K562 (cell line): ENCODE measurements around the gene RHD. TPM values are rescaled to one million over a fixed set of nuclear protein-coding genes. Genes with fewer than 3 reads are reported as not detected.
"Not testable (repeated sequence)": the region's sequence is repeated elsewhere in the genome, so short reads cannot be mapped to it uniquely, and the experiment has no call there.

Source experiments
- ATAC-seq: fragments of 200-7000 bp; cut with Tn5 transposase; 3 replicates; pipeline ENCODE4 v1.9.1; 2020; ENCODE audit warnings: moderate library complexity
- BruUV-seq: library from RNA; stranded (reverse); fragments of 400-500 nt; replicated peaks from 2 replicates; lab custom pipeline; 2021; lab: Mats Ljungman, UMichigan
- CTCF ChIA-PET: fragments of 300-600 bp; formaldehyde crosslinking; extraction: SDS; loops from one replicate; lab custom pipeline; 2021; ENCODE audit warnings: low intra/inter-chr PET ratio; lab: Yijun Ruan, JAX
- POLR2A ChIA-PET: fragments of 300-600, 350-650 bp; sonication (Branson Sonifier 250); formaldehyde crosslinking; extraction: SDS; loops from one replicate; lab custom pipeline; 2021; ENCODE audit warnings: antibody characterized with exemption, inconsistent platforms; lab: Yijun Ruan, JAX
- DNase-seq, 4 experiments: peaks; one replicate each; pipeline versions ENCODE4 v3.0.0 to v3.0.0-alpha.2; 2011 to 2018; ENCODE audit warnings: low spot score in 3 of 4, mixed read lengths in 3 of 4; ENCODE audit errors: extremely low read depth in 1 of 4
- FAIRE-seq: peaks from 2 replicates; lab custom pipeline; 2011; peaks lifted over from hg19 to GRCh38; lab: Jason Lieb, UNC
- H2AFZ ChIP-seq: 2 replicates; pipeline ENCODE4 v1.6.0; 2011; ENCODE audit warnings: low read depth, low read length, control low read depth, inconsistent platforms
- H3K27ac ChIP-seq: fragments of 200-600 bp; 3 replicates; pipeline ENCODE4 v1.8.0; 2011; ENCODE audit warnings: low read depth, mild to moderate bottlenecking, control low read depth, inconsistent platforms, low read length, moderate library complexity, mixed read lengths; ENCODE audit errors: extremely low read depth
- H3K27me3 ChIP-seq, 2 experiments: fragments of 300-600 bp in 1 of 2; 2 replicates in 1 of 2; 3 replicates in 1 of 2; pipeline versions ENCODE4 v1.6.0 to v1.8.0; 2011; ENCODE audit warnings: inconsistent platforms in 2 of 2, low read length in 2 of 2, mild to moderate bottlenecking in 1 of 2, mixed read lengths in 1 of 2, moderate library complexity in 1 of 2; ENCODE audit not compliant: control insufficient read depth in 2 of 2, insufficient read depth in 2 of 2
- H3K36me3 ChIP-seq: fragments of 300-600 bp; 3 replicates; pipeline ENCODE4 v1.8.0; 2011; ENCODE audit warnings: mild to moderate bottlenecking, low read length, inconsistent platforms; ENCODE audit not compliant: control insufficient read depth, insufficient read depth
- H3K4me1 ChIP-seq, 2 experiments: fragments of 200-600 bp in 1 of 2; replicated peaks in 1 of 2; 2 replicates in 1 of 2; 3 replicates in 1 of 2; pipeline versions ENCODE4 v1.5.1 to v1.8.0; 2011; ENCODE audit warnings: inconsistent platforms in 2 of 2, low read length in 2 of 2, mild to moderate bottlenecking in 1 of 2, mixed read lengths in 1 of 2, moderate library complexity in 1 of 2; ENCODE audit not compliant: control insufficient read depth in 2 of 2, insufficient read depth in 2 of 2
- H3K4me2 ChIP-seq: 2 replicates; pipeline ENCODE4 v1.6.1; 2011; ENCODE audit warnings: low read length, control low read depth, inconsistent platforms, mixed read lengths; ENCODE audit not compliant: insufficient read depth
- H3K4me3 ChIP-seq: fragments of 200-600 bp; sonication (generic), shearing (Covaris generic); 2 replicates; pipeline ENCODE4 v1.5.1; 2016; ENCODE audit warnings: control low read depth, inconsistent platforms
- H3K79me2 ChIP-seq: fragments of 200-600 bp; 3 replicates; pipeline ENCODE4 v1.8.0; 2011; ENCODE audit warnings: low read length, inconsistent platforms; ENCODE audit not compliant: control insufficient read depth, insufficient read depth
- H3K9ac ChIP-seq, 2 experiments: 2 replicates each; pipeline versions ENCODE4 v1.6.0 to v1.6.1; 2011; ENCODE audit warnings: low read depth in 2 of 2, low read length in 2 of 2, control low read depth in 1 of 2, inconsistent platforms in 1 of 2, mild to moderate bottlenecking in 1 of 2, mixed read lengths in 1 of 2; ENCODE audit not compliant: insufficient read depth in 1 of 2
- H3K9me1 ChIP-seq: one replicate; pipeline ENCODE4 v1.6.0; 2011; ENCODE audit warnings: inconsistent platforms, mild to moderate bottlenecking, low read length, moderate library complexity; ENCODE audit not compliant: control insufficient read depth, insufficient read depth
- H3K9me3 ChIP-seq: replicated peaks from 2 replicates; pipeline ENCODE4 v1.5.1; 2011; ENCODE audit warnings: low read depth, low read length, inconsistent platforms; ENCODE audit not compliant: control insufficient read depth, insufficient read depth
- H4K20me1 ChIP-seq: replicated peaks from 2 replicates; pipeline ENCODE4 v1.6.1; 2011; ENCODE audit warnings: low read length, inconsistent platforms, mixed read lengths; ENCODE audit not compliant: control insufficient read depth, insufficient read depth
- CEBPG ChIP-seq, 3 experiments: fragments of 200-800 bp in 1 of 3; sonication (Bioruptor generic) in 1 of 3; sonication (generic) in 1 of 3; formaldehyde crosslinking in 1 of 3; IDR thresholded peaks in 2 of 3; conservative IDR thresholded peaks in 1 of 3; 2 replicates each; pipeline versions ENCODE4 v1.6.1 to v1.8.0; 2016 to 2022; ENCODE audit warnings: missing compliant biosample characterization in 2 of 3, missing genetic modification characterization in 2 of 3, mild to moderate bottlenecking in 1 of 3, missing genetic modification reagents in 1 of 3
- KDM1A ChIP-seq, 2 experiments: fragments of 450-650 bp; IDR thresholded peaks; 2 replicates each; pipeline ENCODE4 v1.6.1; 2016; ENCODE audit warnings: mild to moderate bottlenecking in 2 of 2
- RAD21 ChIP-seq, 2 experiments: fragments of 250-450 bp in 1 of 2; fragments of 450-650 bp in 1 of 2; sonication (Bioruptor Pico) in 1 of 2; formaldehyde crosslinking in 1 of 2; IDR thresholded peaks in 1 of 2; conservative IDR thresholded peaks in 1 of 2; 2 replicates each; pipeline versions ENCODE4 v1.4.0 to v1.8.0; 2020 to 2022; ENCODE audit warnings: mild to moderate bottlenecking in 2 of 2, moderate library complexity in 1 of 2
- RCOR1 ChIP-seq, 2 experiments: IDR thresholded peaks; 2 replicates each; pipeline ENCODE4 v1.6.1; 2012; ENCODE audit warnings: low read depth in 2 of 2, low read length in 2 of 2, borderline replicate concordance in 1 of 2, improper control_type of control experiment in 1 of 2
- WGBS: fragments of 100-300 bp; shearing (Covaris generic); methylation state at CpG from one replicate; pipeline ENCODE4 v1.1.6; 2016; ENCODE audit warnings: low coverage, mixed read lengths; ENCODE audit not compliant: insufficient coverage; ENCODE audit errors: missing lambda C conversion rate; 5-methylcytosine and 5-hydroxymethylcytosine counted together
- in situ Hi-C: fragments of 300-500 bp; cut with MboI; formaldehyde crosslinking; loops from 4 replicates; pipeline ENCODE4 v1.15.0; 2018; ENCODE audit warnings: inconsistent platforms, mixed read lengths
- intact Hi-C: fragments of 100-400 bp; cut with micrococcal nuclease; formaldehyde crosslinking; loops from 2 replicates; pipeline ENCODE4 v1.14.2; 2022
- polyA plus RNA-seq, 8 experiments: library from polyadenylated mRNA; depleted of rRNA in 4 of 8; stranded (reverse) in 5 of 8; unstranded in 3 of 8; fragments of >200 nt; fragmentation: Nextera tagmentation in 2 of 8; fragmentation: Illumina TruSeq in 1 of 8; extraction: Ambion mirVana in 2 of 8; extraction: Trizol in 1 of 8; gene quantifications; 2 replicates each; pipeline versions ENCODE4 v1.2.1 to v1.2.3, GENCODE V29; 2011 to 2014; ENCODE audit warnings: inconsistent platforms in 1 of 8, missing spikeins in 1 of 8
- total RNA-seq, 7 experiments: library from RNA; depleted of rRNA in 6 of 7; stranded (reverse); fragments of >200 nt in 6 of 7; fragmentation: Illumina TruSeq in 2 of 7; extraction: Trizol in 2 of 7; gene quantifications; 2 replicates each; pipeline versions ENCODE4 v1.2.1 to v1.2.3, GENCODE V29; 2011 to 2021; ENCODE audit warnings: low replicate concordance in 1 of 7
- TF ChIP-seq, protein P1 (sequence below), 2 experiments: fragments of 450-650 bp; formaldehyde crosslinking in 1 of 2; IDR thresholded peaks; 2 replicates each; pipeline versions ENCODE4 v1.4.0 to v1.6.1; 2014 to 2020; ENCODE audit warnings: mild to moderate bottlenecking in 2 of 2, borderline replicate concordance in 1 of 2, low read depth in 1 of 2
- TF ChIP-seq, protein P2 (sequence below), 3 experiments: IDR thresholded peaks in 2 of 3; conservative IDR thresholded peaks in 1 of 3; 2 replicates each; pipeline ENCODE4 v1.5.1; 2011 to 2012; ENCODE audit warnings: low read length in 3 of 3, mild to moderate bottlenecking in 3 of 3, control low read depth in 2 of 3, improper control_type of control experiment in 1 of 3, inconsistent platforms in 1 of 3, low read depth in 1 of 3, mixed read lengths in 1 of 3, moderate library complexity in 1 of 3; ENCODE audit not compliant: insufficient read depth in 2 of 3
- TF ChIP-seq, protein P3 (sequence below): fragments of 450-650 bp; IDR thresholded peaks from 2 replicates; pipeline ENCODE4 v1.6.1; 2016

RHD gene
- total and polyA plus RNA-seq, 9 of the 15 experiments (the other 6 are each of a cell fraction or from before 2014, with no cell fraction given), result 8.8 to 32.4 (median 15.0) TPM

DNA sequence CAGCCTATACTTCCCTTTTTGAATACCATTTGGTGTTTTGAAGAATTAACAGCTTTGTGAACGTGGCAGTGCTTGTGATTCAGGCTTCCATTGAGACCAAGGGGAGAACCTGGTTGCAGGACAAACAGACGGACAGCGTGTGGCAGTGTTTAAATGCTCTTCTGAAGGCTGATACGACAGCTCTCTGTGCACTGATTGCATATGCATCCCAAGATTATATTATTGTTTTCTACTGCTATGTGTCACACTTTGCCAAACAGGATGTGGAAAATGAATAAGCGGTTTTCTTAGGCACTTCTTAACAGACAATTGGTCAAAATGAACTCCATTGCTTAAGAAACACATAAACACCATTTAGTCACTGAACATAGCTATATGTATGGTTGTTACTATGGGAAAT, 57.6 kb downstream of the RHD start:
- not testable (repeated sequence) for H3K27ac ChIP-seq
- ATAC-seq, result peak; percentile 89

More for the DNA sequence above, 57.6 kb downstream of the RHD start:
- H4K20me1 ChIP-seq; H3K36me3 ChIP-seq; CTCF ChIA-PET; H3K27me3 ChIP-seq; H3K4me1 ChIP-seq; H3K4me3 ChIP-seq; intact Hi-C loops; H3K9me3 ChIP-seq; POLR2A ChIA-PET; H3K9me1 ChIP-seq; BruUV-seq; H3K4me2 ChIP-seq; H3K9ac ChIP-seq; H3K79me2 ChIP-seq; in situ Hi-C loops; H2AFZ ChIP-seq; TF ChIP-seq CEBPG (CRISPR knock-in tag; IDR thresholded peaks at IDR 0.05): not testable (repeated sequence)
- DNase-seq (peak in 1 of 4 experiments; percentile 17), FAIRE-seq (peak; percentile 80)
- 22% methylated on average over 5 of the region's 5 CpGs for WGBS
- peak; percentile 26 to 52; a peak in 2 of 4 replicates for TF ChIP-seq RAD21 (CRISPR knock-in tag; conservative IDR thresholded peaks at IDR 0.05 in 1 of 2, IDR thresholded peaks at IDR 0.05 in 1 of 2)
- TF ChIP-seq, protein P1, sequence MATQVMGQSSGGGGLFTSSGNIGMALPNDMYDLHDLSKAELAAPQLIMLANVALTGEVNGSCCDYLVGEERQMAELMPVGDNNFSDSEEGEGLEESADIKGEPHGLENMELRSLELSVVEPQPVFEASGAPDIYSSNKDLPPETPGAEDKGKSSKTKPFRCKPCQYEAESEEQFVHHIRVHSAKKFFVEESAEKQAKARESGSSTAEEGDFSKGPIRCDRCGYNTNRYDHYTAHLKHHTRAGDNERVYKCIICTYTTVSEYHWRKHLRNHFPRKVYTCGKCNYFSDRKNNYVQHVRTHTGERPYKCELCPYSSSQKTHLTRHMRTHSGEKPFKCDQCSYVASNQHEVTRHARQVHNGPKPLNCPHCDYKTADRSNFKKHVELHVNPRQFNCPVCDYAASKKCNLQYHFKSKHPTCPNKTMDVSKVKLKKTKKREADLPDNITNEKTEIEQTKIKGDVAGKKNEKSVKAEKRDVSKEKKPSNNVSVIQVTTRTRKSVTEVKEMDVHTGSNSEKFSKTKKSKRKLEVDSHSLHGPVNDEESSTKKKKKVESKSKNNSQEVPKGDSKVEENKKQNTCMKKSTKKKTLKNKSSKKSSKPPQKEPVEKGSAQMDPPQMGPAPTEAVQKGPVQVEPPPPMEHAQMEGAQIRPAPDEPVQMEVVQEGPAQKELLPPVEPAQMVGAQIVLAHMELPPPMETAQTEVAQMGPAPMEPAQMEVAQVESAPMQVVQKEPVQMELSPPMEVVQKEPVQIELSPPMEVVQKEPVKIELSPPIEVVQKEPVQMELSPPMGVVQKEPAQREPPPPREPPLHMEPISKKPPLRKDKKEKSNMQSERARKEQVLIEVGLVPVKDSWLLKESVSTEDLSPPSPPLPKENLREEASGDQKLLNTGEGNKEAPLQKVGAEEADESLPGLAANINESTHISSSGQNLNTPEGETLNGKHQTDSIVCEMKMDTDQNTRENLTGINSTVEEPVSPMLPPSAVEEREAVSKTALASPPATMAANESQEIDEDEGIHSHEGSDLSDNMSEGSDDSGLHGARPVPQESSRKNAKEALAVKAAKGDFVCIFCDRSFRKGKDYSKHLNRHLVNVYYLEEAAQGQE (IDR thresholded peaks at IDR 0.05; ENCODE audit: borderline replicate concordance), result peak; percentile 19; the same call in 1 of the 2 replicates
- TF ChIP-seq, protein P1 (CRISPR knock-in tag; IDR thresholded peaks at IDR 0.05; ENCODE audit: low read depth), result not testable (repeated sequence)
- TF ChIP-seq, protein P2, sequence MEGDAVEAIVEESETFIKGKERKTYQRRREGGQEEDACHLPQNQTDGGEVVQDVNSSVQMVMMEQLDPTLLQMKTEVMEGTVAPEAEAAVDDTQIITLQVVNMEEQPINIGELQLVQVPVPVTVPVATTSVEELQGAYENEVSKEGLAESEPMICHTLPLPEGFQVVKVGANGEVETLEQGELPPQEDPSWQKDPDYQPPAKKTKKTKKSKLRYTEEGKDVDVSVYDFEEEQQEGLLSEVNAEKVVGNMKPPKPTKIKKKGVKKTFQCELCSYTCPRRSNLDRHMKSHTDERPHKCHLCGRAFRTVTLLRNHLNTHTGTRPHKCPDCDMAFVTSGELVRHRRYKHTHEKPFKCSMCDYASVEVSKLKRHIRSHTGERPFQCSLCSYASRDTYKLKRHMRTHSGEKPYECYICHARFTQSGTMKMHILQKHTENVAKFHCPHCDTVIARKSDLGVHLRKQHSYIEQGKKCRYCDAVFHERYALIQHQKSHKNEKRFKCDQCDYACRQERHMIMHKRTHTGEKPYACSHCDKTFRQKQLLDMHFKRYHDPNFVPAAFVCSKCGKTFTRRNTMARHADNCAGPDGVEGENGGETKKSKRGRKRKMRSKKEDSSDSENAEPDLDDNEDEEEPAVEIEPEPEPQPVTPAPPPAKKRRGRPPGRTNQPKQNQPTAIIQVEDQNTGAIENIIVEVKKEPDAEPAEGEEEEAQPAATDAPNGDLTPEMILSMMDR (IDR thresholded peaks at IDR 0.05 in 2 of 3, conservative IDR thresholded peaks at IDR 0.05 in 1 of 3; ENCODE audit: insufficient read depth in 2 of 3, low read depth in 1 of 3, low read length in 3 of 3), result peak in 2 of 3 experiments; percentile 9 to 31; a peak in 3 of 6 replicates
- peak in 1 of 2 experiments; percentile 45; a peak in 1 of 4 replicates for TF ChIP-seq CEBPG (tag; conservative IDR thresholded peaks at IDR 0.05 in 1 of 2, IDR thresholded peaks at IDR 0.05 in 1 of 2)
- peak in 1 of 2 experiments; percentile 55; a peak in 2 of 4 replicates for TF ChIP-seq RCOR1 (IDR thresholded peaks at IDR 0.05; ENCODE audit: borderline replicate concordance in 1 of 2, low read depth in 2 of 2, low read length in 2 of 2)
- TF ChIP-seq, protein P3, sequence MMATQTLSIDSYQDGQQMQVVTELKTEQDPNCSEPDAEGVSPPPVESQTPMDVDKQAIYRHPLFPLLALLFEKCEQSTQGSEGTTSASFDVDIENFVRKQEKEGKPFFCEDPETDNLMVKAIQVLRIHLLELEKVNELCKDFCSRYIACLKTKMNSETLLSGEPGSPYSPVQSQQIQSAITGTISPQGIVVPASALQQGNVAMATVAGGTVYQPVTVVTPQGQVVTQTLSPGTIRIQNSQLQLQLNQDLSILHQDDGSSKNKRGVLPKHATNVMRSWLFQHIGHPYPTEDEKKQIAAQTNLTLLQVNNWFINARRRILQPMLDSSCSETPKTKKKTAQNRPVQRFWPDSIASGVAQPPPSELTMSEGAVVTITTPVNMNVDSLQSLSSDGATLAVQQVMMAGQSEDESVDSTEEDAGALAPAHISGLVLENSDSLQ, result 0 out of 2 replicates have a peak, but pooled peaks have one; percentile 8
- TF ChIP-seq KDM1A (IDR thresholded peaks at IDR 0.05), result peak; percentile 34 to 50; a peak in 2 of 4 replicates
